Heart left ventricle (tissue), 13 donors: ENCODE measurements around the gene THY1.

Experiments used
- POLR2A ChIP-seq, 2 donors: fragments of 450-650 bp; IDR thresholded peaks; one replicate each; pipeline ENCODE4 v1.6.1; 2017; ENCODE audit warnings: antibody characterized with exemption in 2 of 2, mild to moderate bottlenecking in 2 of 2, moderate library complexity in 2 of 2
- TF ChIP-seq, protein P1 (sequence below), 12 donors: fragments of 200-600 bp; sonication (generic) in 4 of 12; IDR thresholded peaks; one replicate each; pipeline versions ENCODE4 v1.5.0 to v1.8.0; 2018 to 2022; ENCODE audit warnings: antibody characterized with exemption in 12 of 12, mild to moderate bottlenecking in 5 of 12
- donor health status: ischemic (EF 13 %, LVEDD 7.1; RV severe dilation, severe dysfunction).
- donor health status: DM: no; HTN: yes; CAD: no.
- donor health status: DM: no; HTN: no; CAD: no.
- donor health status: ischemic (EF 25% LVEDD 6.9; RV normal size, moderate dysfunction).
- donor health status: ischemic (EF 25% LVEDD 5.7; RV mildly dilated, moderate dysfunction).
- donor health status: ischemic (EF 35%, LVEDD 5.7; RV mildly dilated, moderate dysfunction).
- donor health status: nonischemic (EF 11% LVEDD 7.7; RV severe dilation, severe dysfunction).
- donor health status: DM: yes; HTN: yes; CAD: no.
- donor health status: PGD.
- donor health status: ischemic (EF 29% LVEDD 5.4; RV normal size, mild dysfunction).
- donor health status: nonischemic (EF 23%, LVEDD 6.1; RV moderate dilation, normal function).

GRCh38 chr11:119445379-119445778 lies 22.4 kb upstream of the THY1 start:
- TF ChIP-seq, protein P1, sequence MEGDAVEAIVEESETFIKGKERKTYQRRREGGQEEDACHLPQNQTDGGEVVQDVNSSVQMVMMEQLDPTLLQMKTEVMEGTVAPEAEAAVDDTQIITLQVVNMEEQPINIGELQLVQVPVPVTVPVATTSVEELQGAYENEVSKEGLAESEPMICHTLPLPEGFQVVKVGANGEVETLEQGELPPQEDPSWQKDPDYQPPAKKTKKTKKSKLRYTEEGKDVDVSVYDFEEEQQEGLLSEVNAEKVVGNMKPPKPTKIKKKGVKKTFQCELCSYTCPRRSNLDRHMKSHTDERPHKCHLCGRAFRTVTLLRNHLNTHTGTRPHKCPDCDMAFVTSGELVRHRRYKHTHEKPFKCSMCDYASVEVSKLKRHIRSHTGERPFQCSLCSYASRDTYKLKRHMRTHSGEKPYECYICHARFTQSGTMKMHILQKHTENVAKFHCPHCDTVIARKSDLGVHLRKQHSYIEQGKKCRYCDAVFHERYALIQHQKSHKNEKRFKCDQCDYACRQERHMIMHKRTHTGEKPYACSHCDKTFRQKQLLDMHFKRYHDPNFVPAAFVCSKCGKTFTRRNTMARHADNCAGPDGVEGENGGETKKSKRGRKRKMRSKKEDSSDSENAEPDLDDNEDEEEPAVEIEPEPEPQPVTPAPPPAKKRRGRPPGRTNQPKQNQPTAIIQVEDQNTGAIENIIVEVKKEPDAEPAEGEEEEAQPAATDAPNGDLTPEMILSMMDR (IDR thresholded peaks at IDR 0.05) = no peak
- TF ChIP-seq POLR2A (IDR thresholded peaks at IDR 0.05) = no peak
